GM23338 (cell line): ENCODE results near the gene CFDP1. TPM values are rescaled to one million over a fixed set of nuclear protein-coding genes. Genes with fewer than 3 reads are reported as not detected.

ENCODE experiments used
- ATAC-seq: fragments of 200-7000 bp; cut with Tn5 transposase; 3 replicates; pipeline ENCODE4 v1.9.1; 2020
- DNase-seq: peaks from one replicate; pipeline ENCODE4 v3.0.0-alpha.2; 2015; ENCODE audit warnings: low spot score
- H2AFZ ChIP-seq: fragments of 200-600 bp; sonication (generic); 2 replicates; pipeline ENCODE4 v1.8.0; 2016; ENCODE audit warnings: antibody characterized with exemption, mild to moderate bottlenecking, moderate library complexity
- H3F3A ChIP-seq: fragments of 200-600 bp; sonication (generic); replicated peaks from 2 replicates; pipeline ENCODE4 v1.8.0; 2017; ENCODE audit warnings: antibody characterized with exemption, mixed run types, low read depth
- H3K27ac ChIP-seq: fragments of 200-600 bp; sonication (generic); 2 replicates; pipeline ENCODE4 v1.6.1; 2016; ENCODE audit warnings: low read depth
- H3K27me3 ChIP-seq: fragments of 200-600 bp; sonication (generic); 2 replicates; pipeline ENCODE4 v1.8.0; 2016; ENCODE audit warnings: mild to moderate bottlenecking, mixed run types, moderate library complexity; ENCODE audit not compliant: insufficient read depth
- H3K36me3 ChIP-seq: fragments of 200-600 bp; sonication (generic); 2 replicates; pipeline ENCODE4 v1.8.0; 2016; ENCODE audit warnings: mild to moderate bottlenecking; ENCODE audit not compliant: insufficient read depth
- H3K4me1 ChIP-seq: fragments of 200-600 bp; sonication (generic); 2 replicates; pipeline ENCODE4 v1.8.0; 2016; ENCODE audit warnings: mild to moderate bottlenecking, moderate library complexity; ENCODE audit not compliant: insufficient read depth
- H3K4me2 ChIP-seq: fragments of 200-600 bp; sonication (generic); 2 replicates; pipeline ENCODE4 v1.7.1; 2017; ENCODE audit warnings: mixed run types
- H3K4me3 ChIP-seq: fragments of 200-600 bp; sonication (generic); 2 replicates; pipeline ENCODE4 v1.6.1; 2016; ENCODE audit warnings: mixed run types
- H3K79me2 ChIP-seq: fragments of 200-600 bp; sonication (generic); replicated peaks from 2 replicates; pipeline ENCODE4 v1.8.0; 2017; ENCODE audit warnings: mild to moderate bottlenecking; ENCODE audit not compliant: insufficient read depth
- H3K9me2 ChIP-seq: fragments of 200-600 bp; sonication (generic); 2 replicates; pipeline ENCODE4 v1.8.0; 2017; ENCODE audit not compliant: insufficient read depth
- H4K20me1 ChIP-seq: fragments of 200-600 bp; sonication (generic); replicated peaks from 2 replicates; pipeline ENCODE4 v1.8.0; 2017; ENCODE audit warnings: mild to moderate bottlenecking; ENCODE audit not compliant: insufficient read depth
- H3K27ac Mint-ChIP-seq: 2 replicates; pipeline ENCODE4 v1.8.0; 2020; ENCODE audit warnings: inconsistent platforms, mild to moderate bottlenecking, moderate library complexity, mixed read lengths
- H3K27me3 Mint-ChIP-seq: 3 replicates; pipeline ENCODE4 v1.8.0; 2022; ENCODE audit warnings: low read depth, mild to moderate bottlenecking, moderate library complexity, mixed read lengths, inconsistent platforms; ENCODE audit not compliant: insufficient read depth, poor library complexity
- H3K36me3 Mint-ChIP-seq: 3 replicates; pipeline ENCODE4 v1.8.0; 2021; ENCODE audit warnings: low read depth, mild to moderate bottlenecking, inconsistent platforms, moderate library complexity, mixed read lengths
- H3K4me1 Mint-ChIP-seq: 3 replicates; pipeline ENCODE4 v1.8.0; 2020; ENCODE audit warnings: mild to moderate bottlenecking, inconsistent platforms, mixed read lengths
- H3K4me3 Mint-ChIP-seq: 3 replicates; pipeline ENCODE4 v1.8.0; 2021; ENCODE audit warnings: moderate library complexity, mild to moderate bottlenecking, inconsistent platforms, mixed read lengths
- H3K9me3 Mint-ChIP-seq: 3 replicates; pipeline ENCODE4 v1.8.0; 2020; ENCODE audit warnings: moderate library complexity, mild to moderate bottlenecking, inconsistent platforms, mixed read lengths
- CREB1 ChIP-seq: fragments of 250-450 bp; sonication (Bioruptor Pico); IDR thresholded peaks from 2 replicates; pipeline ENCODE4 v1.5.0; 2020; ENCODE audit warnings: low read depth, mild to moderate bottlenecking, moderate library complexity
- EZH2 ChIP-seq: fragments of 200-600 bp; sonication (generic); IDR thresholded peaks from one replicate; pipeline ENCODE4 v1.8.0; 2017; ENCODE audit warnings: antibody characterized with exemption, mild to moderate bottlenecking, low read depth; ENCODE audit not compliant: unreplicated experiment
- EZH2phosphoT487 ChIP-seq: fragments of 200-600 bp; sonication (generic); IDR thresholded peaks from one replicate; pipeline ENCODE4 v1.8.1; 2018; ENCODE audit warnings: antibody characterized with exemption; ENCODE audit not compliant: unreplicated experiment
- JUNB ChIP-seq: IDR thresholded peaks from one replicate; pipeline ENCODE4 v1.6.1; 2016; ENCODE audit warnings: antibody characterized with exemption; ENCODE audit not compliant: unreplicated experiment
- NANOG ChIP-seq: IDR thresholded peaks from 2 replicates; pipeline ENCODE4 v1.6.1; 2016; ENCODE audit warnings: antibody characterized with exemption, borderline replicate concordance
- POLR2AphosphoS5 ChIP-seq: IDR thresholded peaks from 2 replicates; pipeline ENCODE4 v1.6.1; 2016; ENCODE audit warnings: antibody characterized with exemption, low read depth
- STAT1 ChIP-seq: IDR thresholded peaks from one replicate; pipeline ENCODE4 v1.6.1; 2016; ENCODE audit warnings: antibody characterized with exemption; ENCODE audit not compliant: unreplicated experiment
- ZNF114 ChIP-seq: fragments of 250-450 bp; sonication (Bioruptor Pico); IDR thresholded peaks from 2 replicates; pipeline ENCODE4 v1.5.0; 2020; ENCODE audit warnings: mild to moderate bottlenecking, moderate library complexity
- ZNF331 ChIP-seq: fragments of 250-450 bp; sonication (Bioruptor Pico); IDR thresholded peaks from 2 replicates; pipeline ENCODE4 v1.5.0; 2020; ENCODE audit warnings: low read depth, mild to moderate bottlenecking, moderate library complexity
- polyA plus RNA-seq: library from polyadenylated mRNA; unstranded; fragments of >200 nt; fragmentation: Nextera tagmentation; extraction: Ambion mirVana; gene quantifications from 2 replicates; pipeline ENCODE4 v1.2.1, GENCODE V29; 2016
- total RNA-seq: library from RNA; depleted of rRNA; stranded (reverse); fragments of >200 nt; shearing (Covaris generic); gene quantifications from 2 replicates; pipeline ENCODE4 v1.2.3, GENCODE V29; 2014
- TF ChIP-seq, protein P1 (sequence below), 2 experiments: fragments of 200-600 bp in 1 of 2; sonication (generic) in 1 of 2; conservative IDR thresholded peaks; 2 replicates each; pipeline versions ENCODE4 v1.5.1 to v1.6.1; 2016 to 2017; ENCODE audit warnings: antibody characterized with exemption in 2 of 2, low read depth in 2 of 2, mild to moderate bottlenecking in 2 of 2, moderate library complexity in 1 of 2
- TF ChIP-seq, protein P2 (sequence below): IDR thresholded peaks from one replicate; pipeline ENCODE4 v1.6.1; 2018; ENCODE audit warnings: antibody characterized with exemption; ENCODE audit not compliant: unreplicated experiment
- TF ChIP-seq, protein P3 (sequence below): IDR thresholded peaks from 2 replicates; pipeline ENCODE4 v1.6.1; 2016; ENCODE audit warnings: antibody characterized with exemption
- TF ChIP-seq, protein P4 (sequence below): fragments of 250-450 bp; sonication (Bioruptor Pico); IDR thresholded peaks from 2 replicates; pipeline ENCODE4 v1.5.0; 2020; ENCODE audit warnings: mild to moderate bottlenecking, moderate library complexity

CFDP1 gene
- total and polyA plus RNA-seq, 2 experiments from 2014 or later = 89.9 to 224 TPM

DNA sequence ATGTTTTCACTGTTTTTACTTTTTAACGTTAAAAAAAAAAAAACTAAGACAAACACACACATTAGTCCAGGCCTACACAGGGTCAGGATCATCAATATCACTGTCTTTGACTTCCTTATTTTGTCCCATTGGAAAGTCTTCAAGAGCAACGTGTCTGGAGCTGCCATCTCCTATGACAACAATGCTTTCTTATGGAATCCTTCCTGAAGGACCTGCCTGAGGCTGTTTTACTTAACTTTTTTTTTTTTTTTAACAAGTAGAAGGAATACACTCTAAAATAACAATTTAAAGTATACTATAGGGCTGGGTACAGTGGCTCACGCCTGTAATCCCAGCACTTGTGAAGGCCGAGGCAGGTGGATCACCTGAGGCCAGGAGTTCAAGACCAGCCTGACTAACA, 110.1 kb downstream of the CFDP1 start:
- no peaks in the 10 kb centered on the region for H3K9me2 ChIP-seq
- Mint-ChIP-seq H3K27ac (no peak overlapping the region), H3K9me3 (no peaks in the 10 kb centered on the region), H3K4me3 (no peak overlapping the region), H3K27me3 (peaks cover 4% of the 10 kb centered on the region), H3K36me3 (no peaks in the 10 kb centered on the region), H3K4me1 (peaks cover 16% of the 10 kb centered on the region)
- H3K4me2 ChIP-seq = no peak overlapping the region
- H3K27ac ChIP-seq = no peak overlapping the region
- no peak for ATAC-seq
- no peaks in the 10 kb centered on the region for H3K27me3 ChIP-seq
- no peaks in the 10 kb centered on the region for H3K36me3 ChIP-seq
- no peaks in the 10 kb centered on the region for H3F3A ChIP-seq
- DNase-seq = no peak
- TF ChIP-seq, protein P1, sequence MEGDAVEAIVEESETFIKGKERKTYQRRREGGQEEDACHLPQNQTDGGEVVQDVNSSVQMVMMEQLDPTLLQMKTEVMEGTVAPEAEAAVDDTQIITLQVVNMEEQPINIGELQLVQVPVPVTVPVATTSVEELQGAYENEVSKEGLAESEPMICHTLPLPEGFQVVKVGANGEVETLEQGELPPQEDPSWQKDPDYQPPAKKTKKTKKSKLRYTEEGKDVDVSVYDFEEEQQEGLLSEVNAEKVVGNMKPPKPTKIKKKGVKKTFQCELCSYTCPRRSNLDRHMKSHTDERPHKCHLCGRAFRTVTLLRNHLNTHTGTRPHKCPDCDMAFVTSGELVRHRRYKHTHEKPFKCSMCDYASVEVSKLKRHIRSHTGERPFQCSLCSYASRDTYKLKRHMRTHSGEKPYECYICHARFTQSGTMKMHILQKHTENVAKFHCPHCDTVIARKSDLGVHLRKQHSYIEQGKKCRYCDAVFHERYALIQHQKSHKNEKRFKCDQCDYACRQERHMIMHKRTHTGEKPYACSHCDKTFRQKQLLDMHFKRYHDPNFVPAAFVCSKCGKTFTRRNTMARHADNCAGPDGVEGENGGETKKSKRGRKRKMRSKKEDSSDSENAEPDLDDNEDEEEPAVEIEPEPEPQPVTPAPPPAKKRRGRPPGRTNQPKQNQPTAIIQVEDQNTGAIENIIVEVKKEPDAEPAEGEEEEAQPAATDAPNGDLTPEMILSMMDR (conservative IDR thresholded peaks at IDR 0.05; ENCODE audit: low read depth in 2 of 2) = no peak
- TF ChIP-seq, protein P2, sequence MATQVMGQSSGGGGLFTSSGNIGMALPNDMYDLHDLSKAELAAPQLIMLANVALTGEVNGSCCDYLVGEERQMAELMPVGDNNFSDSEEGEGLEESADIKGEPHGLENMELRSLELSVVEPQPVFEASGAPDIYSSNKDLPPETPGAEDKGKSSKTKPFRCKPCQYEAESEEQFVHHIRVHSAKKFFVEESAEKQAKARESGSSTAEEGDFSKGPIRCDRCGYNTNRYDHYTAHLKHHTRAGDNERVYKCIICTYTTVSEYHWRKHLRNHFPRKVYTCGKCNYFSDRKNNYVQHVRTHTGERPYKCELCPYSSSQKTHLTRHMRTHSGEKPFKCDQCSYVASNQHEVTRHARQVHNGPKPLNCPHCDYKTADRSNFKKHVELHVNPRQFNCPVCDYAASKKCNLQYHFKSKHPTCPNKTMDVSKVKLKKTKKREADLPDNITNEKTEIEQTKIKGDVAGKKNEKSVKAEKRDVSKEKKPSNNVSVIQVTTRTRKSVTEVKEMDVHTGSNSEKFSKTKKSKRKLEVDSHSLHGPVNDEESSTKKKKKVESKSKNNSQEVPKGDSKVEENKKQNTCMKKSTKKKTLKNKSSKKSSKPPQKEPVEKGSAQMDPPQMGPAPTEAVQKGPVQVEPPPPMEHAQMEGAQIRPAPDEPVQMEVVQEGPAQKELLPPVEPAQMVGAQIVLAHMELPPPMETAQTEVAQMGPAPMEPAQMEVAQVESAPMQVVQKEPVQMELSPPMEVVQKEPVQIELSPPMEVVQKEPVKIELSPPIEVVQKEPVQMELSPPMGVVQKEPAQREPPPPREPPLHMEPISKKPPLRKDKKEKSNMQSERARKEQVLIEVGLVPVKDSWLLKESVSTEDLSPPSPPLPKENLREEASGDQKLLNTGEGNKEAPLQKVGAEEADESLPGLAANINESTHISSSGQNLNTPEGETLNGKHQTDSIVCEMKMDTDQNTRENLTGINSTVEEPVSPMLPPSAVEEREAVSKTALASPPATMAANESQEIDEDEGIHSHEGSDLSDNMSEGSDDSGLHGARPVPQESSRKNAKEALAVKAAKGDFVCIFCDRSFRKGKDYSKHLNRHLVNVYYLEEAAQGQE = no peak
- TF ChIP-seq, protein P3, sequence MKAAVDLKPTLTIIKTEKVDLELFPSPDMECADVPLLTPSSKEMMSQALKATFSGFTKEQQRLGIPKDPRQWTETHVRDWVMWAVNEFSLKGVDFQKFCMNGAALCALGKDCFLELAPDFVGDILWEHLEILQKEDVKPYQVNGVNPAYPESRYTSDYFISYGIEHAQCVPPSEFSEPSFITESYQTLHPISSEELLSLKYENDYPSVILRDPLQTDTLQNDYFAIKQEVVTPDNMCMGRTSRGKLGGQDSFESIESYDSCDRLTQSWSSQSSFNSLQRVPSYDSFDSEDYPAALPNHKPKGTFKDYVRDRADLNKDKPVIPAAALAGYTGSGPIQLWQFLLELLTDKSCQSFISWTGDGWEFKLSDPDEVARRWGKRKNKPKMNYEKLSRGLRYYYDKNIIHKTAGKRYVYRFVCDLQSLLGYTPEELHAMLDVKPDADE = no peak
- TF ChIP-seq STAT1 (no peak), CREB1 (CRISPR knock-in tag) (no peak), EZH2phosphoT487 (no peak), ZNF331 (no peak), POLR2AphosphoS5 (no peak), NANOG (no peak), EZH2 (no peak), JUNB (no peak), ZNF114 (CRISPR knock-in tag) (no peak)
- TF ChIP-seq, protein P4, sequence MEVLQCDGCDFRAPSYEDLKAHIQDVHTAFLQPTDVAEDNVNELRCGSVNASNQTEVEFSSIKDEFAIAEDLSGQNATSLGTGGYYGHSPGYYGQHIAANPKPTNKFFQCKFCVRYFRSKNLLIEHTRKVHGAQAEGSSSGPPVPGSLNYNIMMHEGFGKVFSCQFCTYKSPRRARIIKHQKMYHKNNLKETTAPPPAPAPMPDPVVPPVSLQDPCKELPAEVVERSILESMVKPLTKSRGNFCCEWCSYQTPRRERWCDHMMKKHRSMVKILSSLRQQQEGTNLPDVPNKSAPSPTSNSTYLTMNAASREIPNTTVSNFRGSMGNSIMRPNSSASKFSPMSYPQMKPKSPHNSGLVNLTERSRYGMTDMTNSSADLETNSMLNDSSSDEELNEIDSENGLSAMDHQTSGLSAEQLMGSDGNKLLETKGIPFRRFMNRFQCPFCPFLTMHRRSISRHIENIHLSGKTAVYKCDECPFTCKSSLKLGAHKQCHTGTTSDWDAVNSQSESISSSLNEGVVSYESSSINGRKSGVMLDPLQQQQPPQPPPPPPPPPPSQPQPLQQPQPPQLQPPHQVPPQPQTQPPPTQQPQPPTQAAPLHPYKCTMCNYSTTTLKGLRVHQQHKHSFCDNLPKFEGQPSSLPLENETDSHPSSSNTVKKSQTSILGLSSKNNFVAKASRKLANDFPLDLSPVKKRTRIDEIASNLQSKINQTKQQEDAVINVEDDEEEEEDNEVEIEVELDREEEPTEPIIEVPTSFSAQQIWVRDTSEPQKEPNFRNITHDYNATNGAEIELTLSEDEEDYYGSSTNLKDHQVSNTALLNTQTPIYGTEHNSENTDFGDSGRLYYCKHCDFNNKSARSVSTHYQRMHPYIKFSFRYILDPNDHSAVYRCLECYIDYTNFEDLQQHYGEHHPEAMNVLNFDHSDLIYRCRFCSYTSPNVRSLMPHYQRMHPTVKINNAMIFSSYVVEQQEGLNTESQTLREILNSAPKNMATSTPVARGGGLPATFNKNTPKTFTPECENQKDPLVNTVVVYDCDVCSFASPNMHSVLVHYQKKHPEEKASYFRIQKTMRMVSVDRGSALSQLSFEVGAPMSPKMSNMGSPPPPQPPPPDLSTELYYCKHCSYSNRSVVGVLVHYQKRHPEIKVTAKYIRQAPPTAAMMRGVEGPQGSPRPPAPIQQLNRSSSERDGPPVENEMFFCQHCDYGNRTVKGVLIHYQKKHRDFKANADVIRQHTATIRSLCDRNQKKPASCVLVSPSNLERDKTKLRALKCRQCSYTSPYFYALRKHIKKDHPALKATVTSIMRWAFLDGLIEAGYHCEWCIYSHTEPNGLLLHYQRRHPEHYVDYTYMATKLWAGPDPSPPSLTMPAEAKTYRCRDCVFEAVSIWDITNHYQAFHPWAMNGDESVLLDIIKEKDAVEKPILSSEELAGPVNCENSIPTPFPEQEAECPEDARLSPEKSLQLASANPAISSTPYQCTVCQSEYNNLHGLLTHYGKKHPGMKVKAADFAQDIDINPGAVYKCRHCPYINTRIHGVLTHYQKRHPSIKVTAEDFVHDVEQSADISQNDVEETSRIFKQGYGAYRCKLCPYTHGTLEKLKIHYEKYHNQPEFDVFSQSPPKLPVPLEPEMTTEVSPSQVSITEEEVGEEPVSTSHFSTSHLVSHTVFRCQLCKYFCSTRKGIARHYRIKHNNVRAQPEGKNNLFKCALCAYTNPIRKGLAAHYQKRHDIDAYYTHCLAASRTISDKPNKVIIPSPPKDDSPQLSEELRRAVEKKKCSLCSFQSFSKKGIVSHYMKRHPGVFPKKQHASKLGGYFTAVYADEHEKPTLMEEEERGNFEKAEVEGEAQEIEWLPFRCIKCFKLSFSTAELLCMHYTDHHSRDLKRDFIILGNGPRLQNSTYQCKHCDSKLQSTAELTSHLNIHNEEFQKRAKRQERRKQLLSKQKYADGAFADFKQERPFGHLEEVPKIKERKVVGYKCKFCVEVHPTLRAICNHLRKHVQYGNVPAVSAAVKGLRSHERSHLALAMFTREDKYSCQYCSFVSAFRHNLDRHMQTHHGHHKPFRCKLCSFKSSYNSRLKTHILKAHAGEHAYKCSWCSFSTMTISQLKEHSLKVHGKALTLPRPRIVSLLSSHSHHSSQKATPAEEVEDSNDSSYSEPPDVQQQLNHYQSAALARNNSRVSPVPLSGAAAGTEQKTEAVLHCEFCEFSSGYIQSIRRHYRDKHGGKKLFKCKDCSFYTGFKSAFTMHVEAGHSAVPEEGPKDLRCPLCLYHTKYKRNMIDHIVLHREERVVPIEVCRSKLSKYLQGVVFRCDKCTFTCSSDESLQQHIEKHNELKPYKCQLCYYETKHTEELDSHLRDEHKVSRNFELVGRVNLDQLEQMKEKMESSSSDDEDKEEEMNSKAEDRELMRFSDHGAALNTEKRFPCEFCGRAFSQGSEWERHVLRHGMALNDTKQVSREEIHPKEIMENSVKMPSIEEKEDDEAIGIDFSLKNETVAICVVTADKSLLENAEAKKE (CRISPR knock-in tag) = no peak
- H3K4me1 ChIP-seq = peaks cover 7% of the 10 kb centered on the region; the same call in 1 of the 2 replicates
- H4K20me1 ChIP-seq = 0 out of 2 replicates have a peak, but pooled peaks cover 3% of the 10 kb centered on the region
- no peak overlapping the region for H2AFZ ChIP-seq
- H3K4me3 ChIP-seq = no peak overlapping the region
- no peaks in the 10 kb centered on the region for H3K79me2 ChIP-seq
